Neural progenitor cell (in vitro differentiated cells): ENCODE data around the gene FBXL17. TPM values are rescaled to one million over a fixed set of nuclear protein-coding genes. Genes with fewer than 3 reads are reported as not detected.
"Not testable (repeated sequence)": the region's sequence is repeated elsewhere in the genome, so short reads cannot be mapped to it uniquely, and the experiment has no call there.

Experiments used
- DNase-seq: peaks from one replicate; pipeline ENCODE4 v3.0.0-alpha.2; 2016; ENCODE audit warnings: low spot score
- H2AFZ ChIP-seq: fragments of 200-600 bp; sonication (generic); replicated peaks from 2 replicates; pipeline ENCODE4 v1.6.1; 2016; ENCODE audit warnings: antibody characterized with exemption
- H3F3A ChIP-seq: fragments of 200-600 bp; sonication (generic); 2 replicates; pipeline ENCODE4 v1.6.1; 2016; ENCODE audit warnings: antibody characterized with exemption, low read depth
- H3K27ac ChIP-seq: fragments of 200-600 bp; sonication (generic); 2 replicates; pipeline ENCODE4 v1.5.1; 2016; ENCODE audit warnings: mild to moderate bottlenecking
- H3K27me3 ChIP-seq: fragments of 200-600 bp; sonication (generic); 2 replicates; pipeline ENCODE4 v1.6.1; 2016; ENCODE audit warnings: mild to moderate bottlenecking, moderate library complexity
- H3K36me3 ChIP-seq: fragments of 200-600 bp; sonication (generic); 2 replicates; pipeline ENCODE4 v1.5.1; 2016
- H3K4me1 ChIP-seq: fragments of 200-600 bp; sonication (generic); 2 replicates; pipeline ENCODE4 v1.6.1; 2016; ENCODE audit warnings: mixed run types
- H3K4me2 ChIP-seq: fragments of 200-600 bp; sonication (generic); 2 replicates; pipeline ENCODE4 v1.6.1; 2016
- H3K4me3 ChIP-seq: fragments of 200-600 bp; sonication (generic); 2 replicates; pipeline ENCODE4 v1.5.1; 2016
- H3K79me2 ChIP-seq: fragments of 200-600 bp; sonication (generic); 2 replicates; pipeline ENCODE4 v1.6.1; 2016; ENCODE audit warnings: low read depth
- H3K9ac ChIP-seq: fragments of 200-600 bp; sonication (generic); 2 replicates; pipeline ENCODE4 v1.6.1; 2016
- H3K9me3 ChIP-seq: fragments of 200-600 bp; sonication (generic); 2 replicates; pipeline ENCODE4 v1.5.1; 2016; ENCODE audit warnings: low read depth
- H4K20me1 ChIP-seq: fragments of 200-600 bp; sonication (generic); 2 replicates; pipeline ENCODE4 v1.6.1; 2016; ENCODE audit warnings: low read depth
- H3K27ac Mint-ChIP-seq: 3 replicates; pipeline ENCODE4 v1.8.0; 2021; ENCODE audit warnings: mixed read lengths
- H3K27me3 Mint-ChIP-seq: 2 replicates; pipeline ENCODE4 v1.8.0; 2022; ENCODE audit warnings: low read depth, mild to moderate bottlenecking, inconsistent platforms, moderate library complexity, mixed read lengths; ENCODE audit not compliant: insufficient read depth
- H3K36me3 Mint-ChIP-seq: 3 replicates; pipeline ENCODE4 v1.8.0; 2021; ENCODE audit warnings: mixed read lengths
- H3K4me1 Mint-ChIP-seq: 3 replicates; pipeline ENCODE4 v1.8.0; 2021; ENCODE audit warnings: mixed read lengths
- H3K4me3 Mint-ChIP-seq: 3 replicates; pipeline ENCODE4 v1.8.0; 2021; ENCODE audit warnings: mild to moderate bottlenecking, moderate library complexity, mixed read lengths
- H3K9me3 Mint-ChIP-seq: 3 replicates; pipeline ENCODE4 v1.8.0; 2020; ENCODE audit warnings: mixed read lengths
- CTCF ChIP-seq: fragments of 200-600 bp; sonication (generic); IDR thresholded peaks from 2 replicates; pipeline ENCODE4 v1.5.1; 2017; ENCODE audit warnings: antibody characterized with exemption, mild to moderate bottlenecking
- EZH2 ChIP-seq: fragments of 200-600 bp; sonication (generic); IDR thresholded peaks from 2 replicates; pipeline ENCODE4 v1.6.1; 2017; ENCODE audit warnings: antibody characterized with exemption, mild to moderate bottlenecking, moderate library complexity
- EZH2phosphoT487 ChIP-seq: fragments of 200-600 bp; sonication (generic); IDR thresholded peaks from 2 replicates; pipeline ENCODE4 v1.6.1; 2017; ENCODE audit warnings: antibody characterized with exemption
- total RNA-seq: library from RNA; depleted of rRNA; stranded (reverse); fragments of >200 nt; gene quantifications from 2 replicates; pipeline ENCODE4 v1.2.3, GENCODE V29; 2015; ENCODE audit warnings: low replicate concordance

Gene FBXL17
- total RNA-seq, 1 donor from 2014 or later: 7.6 TPM

GRCh38 chr5:108417166-108417670, 35.3 kb upstream of the FBXL17 start:
- no peak for DNase-seq
- H3K4me3 Mint-ChIP-seq: no peak overlapping the region
- no peaks in the 10 kb centered on the region for H3K9me3 Mint-ChIP-seq

GRCh38 chr5:108415726-108416125, 33.8 kb upstream of the FBXL17 start:
- no peak overlapping the region for H3K9ac ChIP-seq
- Mint-ChIP-seq H3K27ac (no peak overlapping the region), H3K4me3 (no peak overlapping the region), H3K36me3 (no peaks in the 10 kb centered on the region), H3K27me3 (peaks cover 7% of the 10 kb centered on the region), H3K4me1 (peaks cover 13% of the 10 kb centered on the region), H3K9me3 (no peaks in the 10 kb centered on the region)
- no peaks in the 10 kb centered on the region for H3K27me3 ChIP-seq
- no peak for DNase-seq
- no peak overlapping the region for H2AFZ ChIP-seq
- no peak overlapping the region for H3K4me3 ChIP-seq
- H3F3A ChIP-seq: no peaks in the 10 kb centered on the region
- no peaks in the 10 kb centered on the region for H3K36me3 ChIP-seq
- TF ChIP-seq EZH2phosphoT487 (no peak), CTCF (no peak), EZH2 (no peak)
- no peaks in the 10 kb centered on the region for H3K9me3 ChIP-seq
- no peak overlapping the region for H3K4me2 ChIP-seq
- H3K27ac ChIP-seq: no peak overlapping the region
- H3K4me1 ChIP-seq: peaks cover 9% of the 10 kb centered on the region
- no peaks in the 10 kb centered on the region for H3K79me2 ChIP-seq
- no peaks in the 10 kb centered on the region for H4K20me1 ChIP-seq

More at GRCh38 chr5:108417166-108417670, 35.3 kb upstream of the FBXL17 start:
- no peaks in the 10 kb centered on the region for H4K20me1 ChIP-seq
- no peaks in the 10 kb centered on the region for H3K9me3 ChIP-seq
- no peaks in the 10 kb centered on the region for H3K36me3 ChIP-seq
- Mint-ChIP-seq H3K4me1 (peaks cover 11% of the 10 kb centered on the region), H3K27me3 (peaks cover 7% of the 10 kb centered on the region), H3K36me3 (no peaks in the 10 kb centered on the region), H3K27ac (no peak overlapping the region)
- no peak overlapping the region for H2AFZ ChIP-seq
- no peak for TF ChIP-seq CTCF
- no peak for TF ChIP-seq EZH2
- TF ChIP-seq EZH2phosphoT487: no peak
- no peak overlapping the region for H3K9ac ChIP-seq
- no peak overlapping the region for H3K4me3 ChIP-seq
- no peaks in the 10 kb centered on the region for H3K27me3 ChIP-seq
- no peak overlapping the region for H3K27ac ChIP-seq
- no peak overlapping the region for H3K4me2 ChIP-seq
- H3F3A ChIP-seq: no peaks in the 10 kb centered on the region
- no peaks in the 10 kb centered on the region for H3K79me2 ChIP-seq
- peaks cover 9% of the 10 kb centered on the region for H3K4me1 ChIP-seq

- TF ChIP-seq EZH2: no peak
- TF ChIP-seq CTCF: no peak
- no peak for TF ChIP-seq EZH2phosphoT487
- peak overlapping the region; percentile 53 for H3K4me2 ChIP-seq
Measured at GRCh38 chr5:108409786-108410185, 27.9 kb upstream of the FBXL17 start.

GRCh38 chr5:108405201-108405600, 23.3 kb upstream of the FBXL17 start:
- not testable (repeated sequence) for H3F3A ChIP-seq, H3K27me3 ChIP-seq, DNase-seq, H3K4me2 ChIP-seq, H3K27ac Mint-ChIP-seq, H3K36me3 ChIP-seq, H4K20me1 ChIP-seq, H3K79me2 ChIP-seq, H3K9ac ChIP-seq, H3K4me1 ChIP-seq, H3K4me1 Mint-ChIP-seq, H3K4me3 ChIP-seq, H3K27ac ChIP-seq, H3K36me3 Mint-ChIP-seq, H3K4me3 Mint-ChIP-seq, H3K27me3 Mint-ChIP-seq, H3K9me3 ChIP-seq, H2AFZ ChIP-seq
- peaks cover 32% of the 10 kb centered on the region for H3K9me3 Mint-ChIP-seq

More at GRCh38 chr5:108409786-108410185, 27.9 kb upstream of the FBXL17 start:
- no peaks in the 10 kb centered on the region for H3K36me3 Mint-ChIP-seq
- no peaks in the 10 kb centered on the region for H3K9me3 ChIP-seq
- H3K27ac Mint-ChIP-seq: no peak overlapping the region
- no peaks in the 10 kb centered on the region for H3K36me3 ChIP-seq
- no peaks in the 10 kb centered on the region for H3K27me3 ChIP-seq
- H4K20me1 ChIP-seq: no peaks in the 10 kb centered on the region
- H3K4me3 Mint-ChIP-seq: no peak overlapping the region
- H3F3A ChIP-seq: no peaks in the 10 kb centered on the region
- H3K4me1 ChIP-seq: peaks cover 12% of the 10 kb centered on the region
- no peak overlapping the region for H3K9ac ChIP-seq
- peak; percentile 15 for DNase-seq
- H3K27me3 Mint-ChIP-seq: peaks cover 2% of the 10 kb centered on the region
- H3K9me3 Mint-ChIP-seq: peaks cover 2% of the 10 kb centered on the region
- peak overlapping the region; percentile 33 for H3K27ac ChIP-seq
- H3K4me1 Mint-ChIP-seq: peaks cover 11% of the 10 kb centered on the region
- H3K79me2 ChIP-seq: no peaks in the 10 kb centered on the region
- H2AFZ ChIP-seq: peak overlapping the region; percentile 94
- H3K4me3 ChIP-seq: peak overlapping the region; percentile 7
